DND-41 (cell line): ENCODE data around the gene FXYD5.

Experiments
- EZH2 ChIP-seq: IDR thresholded peaks from 3 replicates; pipeline ENCODE4 v1.6.1; 2012; ENCODE audit warnings: borderline replicate concordance, low read depth, mild to moderate bottlenecking, moderate library complexity, low read length, inconsistent platforms; ENCODE audit not compliant: severe bottlenecking
- TF ChIP-seq, protein P1 (sequence below): IDR thresholded peaks from 2 replicates; pipeline ENCODE4 v1.5.1; 2012; ENCODE audit warnings: borderline replicate concordance, low read length, moderate library complexity, mild to moderate bottlenecking; ENCODE audit not compliant: poor library complexity, severe bottlenecking; ENCODE audit errors: extremely low read depth

- TF ChIP-seq, protein P1, sequence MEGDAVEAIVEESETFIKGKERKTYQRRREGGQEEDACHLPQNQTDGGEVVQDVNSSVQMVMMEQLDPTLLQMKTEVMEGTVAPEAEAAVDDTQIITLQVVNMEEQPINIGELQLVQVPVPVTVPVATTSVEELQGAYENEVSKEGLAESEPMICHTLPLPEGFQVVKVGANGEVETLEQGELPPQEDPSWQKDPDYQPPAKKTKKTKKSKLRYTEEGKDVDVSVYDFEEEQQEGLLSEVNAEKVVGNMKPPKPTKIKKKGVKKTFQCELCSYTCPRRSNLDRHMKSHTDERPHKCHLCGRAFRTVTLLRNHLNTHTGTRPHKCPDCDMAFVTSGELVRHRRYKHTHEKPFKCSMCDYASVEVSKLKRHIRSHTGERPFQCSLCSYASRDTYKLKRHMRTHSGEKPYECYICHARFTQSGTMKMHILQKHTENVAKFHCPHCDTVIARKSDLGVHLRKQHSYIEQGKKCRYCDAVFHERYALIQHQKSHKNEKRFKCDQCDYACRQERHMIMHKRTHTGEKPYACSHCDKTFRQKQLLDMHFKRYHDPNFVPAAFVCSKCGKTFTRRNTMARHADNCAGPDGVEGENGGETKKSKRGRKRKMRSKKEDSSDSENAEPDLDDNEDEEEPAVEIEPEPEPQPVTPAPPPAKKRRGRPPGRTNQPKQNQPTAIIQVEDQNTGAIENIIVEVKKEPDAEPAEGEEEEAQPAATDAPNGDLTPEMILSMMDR: no peak
- TF ChIP-seq EZH2: no peak
Measured at GRCh38 chr19:35166100-35167063, 11.8 kb downstream of the FXYD5 start.
